Gastroesophageal sphincter (tissue), 4 donors: ENCODE data around the gene EHD1. TPM values are rescaled to one million over a fixed set of nuclear protein-coding genes. Genes with fewer than 3 reads are reported as not detected.

Experiments used
- ATAC-seq: fragments of 150-250 bp; one replicate; pipeline ENCODE4 v1.9.1; 2016; ENCODE audit warnings: mild to moderate bottlenecking, moderate library complexity
- H3K27ac ChIP-seq, 4 donors: fragments of 200-600 bp; sonication (generic) in 3 of 4; 1 replicate in 3 of 4; 2 replicates in 1 of 4; pipeline ENCODE4 v1.5.1; 2016 to 2019
- H3K27me3 ChIP-seq: fragments of 200-600 bp; sonication (generic); one replicate; pipeline ENCODE4 v1.5.1; 2019
- H3K36me3 ChIP-seq, 2 donors: fragments of 200-600 bp; sonication (generic); one replicate each; pipeline ENCODE4 v1.5.1; 2019; ENCODE audit warnings: control low read depth in 1 of 2
- H3K4me1 ChIP-seq, 3 donors: fragments of 200-600 bp; sonication (generic); 1 replicate in 2 of 3; 2 replicates in 1 of 3; pipeline ENCODE4 v1.5.1; 2016 to 2019; ENCODE audit warnings: control low read depth in 2 of 3
- H3K4me3 ChIP-seq, 2 donors: fragments of 200-600 bp; sonication (generic); one replicate each; pipeline ENCODE4 v1.5.1; 2019; ENCODE audit warnings: mild to moderate bottlenecking in 1 of 2, moderate library complexity in 1 of 2
- H3K9me3 ChIP-seq, 3 donors: fragments of 200-600 bp; sonication (generic); one replicate each; pipeline ENCODE4 v1.5.1; 2017 to 2019; ENCODE audit warnings: control low read depth in 2 of 3
- EP300 ChIP-seq: sonication (generic); formaldehyde crosslinking; IDR thresholded peaks from one replicate; pipeline ENCODE4 v1.6.1; 2017; ENCODE audit warnings: antibody characterized with exemption, mild to moderate bottlenecking
- POLR2A ChIP-seq, 2 donors: fragments of 450-650 bp; IDR thresholded peaks; one replicate each; pipeline ENCODE4 v1.6.1; 2017; ENCODE audit warnings: antibody characterized with exemption in 2 of 2, mild to moderate bottlenecking in 2 of 2, moderate library complexity in 1 of 2
- POLR2AphosphoS5 ChIP-seq: sonication (generic); formaldehyde crosslinking; IDR thresholded peaks from one replicate; pipeline ENCODE4 v1.6.1; 2017; ENCODE audit warnings: antibody characterized with exemption
- WGBS, 2 donors: methylation state at CpG; one replicate each; pipeline ENCODE4 v1.1.5; 2018; ENCODE audit warnings: low coverage in 1 of 2; 5-methylcytosine and 5-hydroxymethylcytosine counted together
- total RNA-seq, 4 donors: library from RNA; depleted of rRNA; stranded (reverse); fragments of >200 nt; gene quantifications; one replicate each; pipeline ENCODE4 v1.1.0, GENCODE V29; 2016
- TF ChIP-seq, protein P1 (sequence below), 4 experiments: fragments of 200-600 bp in 2 of 4; fragments of 450-650 bp in 2 of 4; sonication (generic) in 1 of 4; IDR thresholded peaks; one replicate each; pipeline ENCODE4 v1.5.1; 2017 to 2019; ENCODE audit warnings: antibody characterized with exemption in 4 of 4, mild to moderate bottlenecking in 2 of 4, moderate library complexity in 2 of 4

Gene EHD1
- total RNA-seq, 4 donors from 2014 or later = 92.1 to 188 (median 101) TPM

GRCh38 chr11:64902102-64902900 is 23.9 kb upstream of the EHD1 start:
- no peaks in the 10 kb centered on the region for H3K4me1 ChIP-seq
- H3K9me3 ChIP-seq = no peaks in the 10 kb centered on the region
- no peak overlapping the region for H3K27ac ChIP-seq
- 85% methylated on average over 5 of the region's 30 CpGs; no CpG with 5 or more reads in 1 of the 2 donors for WGBS, 2 donors
- H3K4me3 ChIP-seq = no peak overlapping the region
- no peak for TF ChIP-seq POLR2A (IDR thresholded peaks at IDR 0.05)
- TF ChIP-seq POLR2AphosphoS5 = no peak
- peaks cover 0 to 100% of the 10 kb centered on the region in 2 donors for H3K36me3 ChIP-seq
- H3K27me3 ChIP-seq = no peaks in the 10 kb centered on the region
- ATAC-seq = no peak

DNA sequence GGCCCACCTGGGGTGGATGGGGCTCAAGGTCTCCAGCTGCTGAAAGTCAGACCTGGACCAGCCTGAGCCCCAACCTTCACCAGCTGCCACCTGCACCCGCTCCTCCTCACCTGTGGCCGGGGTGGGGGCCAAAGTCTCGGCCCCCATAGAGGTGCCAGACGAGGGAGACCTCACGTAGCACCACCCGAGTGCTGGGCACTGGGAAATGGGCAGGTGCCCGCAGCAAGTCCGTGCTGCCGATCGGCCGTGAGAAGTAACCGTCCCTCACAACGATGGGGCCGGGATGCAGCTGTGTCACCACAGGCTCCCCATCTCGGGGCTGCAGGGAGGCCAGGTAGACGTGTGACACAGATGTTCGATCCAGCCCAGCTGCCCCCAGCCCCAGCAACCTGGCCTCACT is 22.4 kb upstream of the EHD1 start:
- Histone ChIP-seq H3K27me3 (no peaks in the 10 kb centered on the region), H3K4me1 (no peaks in the 10 kb centered on the region), H3K36me3 (peaks cover 0 to 100% of the 10 kb centered on the region in 2 donors), H3K4me3 (no peak overlapping the region), H3K9me3 (no peaks in the 10 kb centered on the region), H3K27ac (no peak overlapping the region)
- 78 to 93% methylated on average over 3 to 7 of the region's 17 CpGs for WGBS, 2 donors
- TF ChIP-seq, protein P1, sequence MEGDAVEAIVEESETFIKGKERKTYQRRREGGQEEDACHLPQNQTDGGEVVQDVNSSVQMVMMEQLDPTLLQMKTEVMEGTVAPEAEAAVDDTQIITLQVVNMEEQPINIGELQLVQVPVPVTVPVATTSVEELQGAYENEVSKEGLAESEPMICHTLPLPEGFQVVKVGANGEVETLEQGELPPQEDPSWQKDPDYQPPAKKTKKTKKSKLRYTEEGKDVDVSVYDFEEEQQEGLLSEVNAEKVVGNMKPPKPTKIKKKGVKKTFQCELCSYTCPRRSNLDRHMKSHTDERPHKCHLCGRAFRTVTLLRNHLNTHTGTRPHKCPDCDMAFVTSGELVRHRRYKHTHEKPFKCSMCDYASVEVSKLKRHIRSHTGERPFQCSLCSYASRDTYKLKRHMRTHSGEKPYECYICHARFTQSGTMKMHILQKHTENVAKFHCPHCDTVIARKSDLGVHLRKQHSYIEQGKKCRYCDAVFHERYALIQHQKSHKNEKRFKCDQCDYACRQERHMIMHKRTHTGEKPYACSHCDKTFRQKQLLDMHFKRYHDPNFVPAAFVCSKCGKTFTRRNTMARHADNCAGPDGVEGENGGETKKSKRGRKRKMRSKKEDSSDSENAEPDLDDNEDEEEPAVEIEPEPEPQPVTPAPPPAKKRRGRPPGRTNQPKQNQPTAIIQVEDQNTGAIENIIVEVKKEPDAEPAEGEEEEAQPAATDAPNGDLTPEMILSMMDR (IDR thresholded peaks at IDR 0.05) = no peak
- TF ChIP-seq POLR2A (IDR thresholded peaks at IDR 0.05) (no peak), EP300 (no peak), POLR2AphosphoS5 (no peak)
- no peak for ATAC-seq

- TF ChIP-seq POLR2A (IDR thresholded peaks at IDR 0.05) = no peak
- TF ChIP-seq, protein P1 (IDR thresholded peaks at IDR 0.05) = no peak
- Histone ChIP-seq H3K4me3 (no peak overlapping the region), H3K36me3 (peaks cover 0 to 100% of the 10 kb centered on the region in 2 donors), H3K9me3 (no peaks in the 10 kb centered on the region), H3K27ac (no peak overlapping the region), H3K4me1 (no peaks in the 10 kb centered on the region), H3K27me3 (no peaks in the 10 kb centered on the region)
- 64 to 80% methylated on average over 6 to 9 of the region's 14 CpGs for WGBS, 2 donors
- ATAC-seq = no peak
These were observed 21.9 kb upstream of the EHD1 start for GRCh38 chr11:64900263-64900678.

DNA sequence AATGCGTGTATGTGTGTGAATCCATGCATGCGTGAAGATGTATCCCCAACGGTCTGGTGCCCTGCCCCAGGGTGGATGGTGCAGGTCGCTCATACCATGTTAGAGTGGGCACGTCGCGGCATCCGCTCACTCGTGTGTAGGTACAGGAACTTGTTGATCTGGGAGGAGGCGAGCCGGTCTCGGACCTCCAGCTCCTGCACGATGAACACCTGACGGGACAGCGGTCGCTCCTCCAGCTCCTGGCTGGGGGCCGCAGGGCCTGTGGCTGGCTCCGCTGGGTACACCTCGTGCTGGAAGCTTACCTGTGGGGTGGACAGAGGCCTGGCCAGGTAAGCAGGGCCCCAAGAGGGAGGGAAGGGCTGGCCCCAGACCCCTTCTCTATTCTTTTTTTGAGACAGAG is 20.1 kb upstream of the EHD1 start:
- Histone ChIP-seq H3K27ac (no peak overlapping the region), H3K4me1 (peaks cover 0 to 11% (median 4%) of the 10 kb centered on the region in 3 donors), H3K4me3 (no peak overlapping the region), H3K9me3 (no peaks in the 10 kb centered on the region), H3K36me3 (peaks cover 0 to 92% of the 10 kb centered on the region in 2 donors), H3K27me3 (no peaks in the 10 kb centered on the region)
- ATAC-seq = no peak
- 80% methylated on average over 1 of the region's 19 CpGs; no CpG with 5 or more reads in 1 of the 2 donors for WGBS, 2 donors
- TF ChIP-seq POLR2AphosphoS5 (no peak), EP300 (no peak), POLR2A (IDR thresholded peaks at IDR 0.05) (no peak)
- TF ChIP-seq, protein P1 (IDR thresholded peaks at IDR 0.05) = no peak

GRCh38 chr11:64898076-64898445 is 19.6 kb upstream of the EHD1 start:
- WGBS, 2 donors = no CpG with 5 or more reads among the region's 9 CpGs
- H3K27me3 ChIP-seq = no peaks in the 10 kb centered on the region
- H3K9me3 ChIP-seq = no peaks in the 10 kb centered on the region
- TF ChIP-seq POLR2A (IDR thresholded peaks at IDR 0.05) = no peak
- no peak for TF ChIP-seq POLR2AphosphoS5
- no peak for TF ChIP-seq EP300
- TF ChIP-seq, protein P1 (IDR thresholded peaks at IDR 0.05) = no peak
- ATAC-seq = no peak
- H3K27ac ChIP-seq = no peak overlapping the region
- peaks cover 0 to 87% of the 10 kb centered on the region in 2 donors for H3K36me3 ChIP-seq
- H3K4me3 ChIP-seq = no peak overlapping the region
- H3K4me1 ChIP-seq = peaks cover 0 to 12% (median 4%) of the 10 kb centered on the region in 3 donors
